Body of pancreas (tissue), 4 donors: Measurements from ENCODE around the gene THADA. TPM values are rescaled to one million over a fixed set of nuclear protein-coding genes. Genes with fewer than 3 reads are reported as not detected.

Experiments used
- ATAC-seq: fragments of 150-250 bp; one replicate; pipeline ENCODE4 v1.9.1; 2016
- DNase-seq, 4 donors: peaks; one replicate each; pipeline ENCODE4 v3.0.0-alpha.2; 2019
- H3K27ac ChIP-seq, 4 donors: fragments of 200-600 bp; sonication (generic); 1 replicate in 3 of 4; 2 replicates in 1 of 4; pipeline versions ENCODE4 v1.5.1 to v1.6.1; 2016 to 2019; ENCODE audit warnings: mild to moderate bottlenecking in 1 of 4, mixed read lengths in 1 of 4, moderate library complexity in 1 of 4
- H3K27me3 ChIP-seq, 2 donors: fragments of 200-600 bp; sonication (generic); one replicate each; pipeline ENCODE4 v1.6.0; 2016; ENCODE audit warnings: mild to moderate bottlenecking in 1 of 2
- H3K36me3 ChIP-seq, 2 donors: fragments of 200-600 bp; sonication (generic); replicated peaks in 1 of 2; 2 replicates each; pipeline ENCODE4 v1.5.1; 2016; ENCODE audit warnings: low read depth in 2 of 2; ENCODE audit not compliant: insufficient read depth in 1 of 2
- H3K4me1 ChIP-seq: fragments of 200-600 bp; sonication (generic); one replicate; pipeline ENCODE4 v1.6.0; 2016
- H3K4me3 ChIP-seq, 2 donors: fragments of 200-600 bp; sonication (generic); 1 replicate in 1 of 2; 2 replicates in 1 of 2; pipeline ENCODE4 v1.5.1; 2016 to 2019
- H3K9me3 ChIP-seq, 3 donors: fragments of 200-600 bp; sonication (generic); 1 replicate in 2 of 3; 2 replicates in 1 of 3; pipeline ENCODE4 v1.5.1; 2016
- POLR2A ChIP-seq, 3 donors: fragments of 450-650 bp; IDR thresholded peaks; one replicate each; pipeline ENCODE4 v1.6.1; 2016; ENCODE audit warnings: antibody characterized with exemption in 3 of 3, mild to moderate bottlenecking in 2 of 3
- WGBS, 2 donors: methylation state at CpG; one replicate each; pipeline ENCODE4 v1.1.5; 2017; 5-methylcytosine and 5-hydroxymethylcytosine counted together
- intact Hi-C: fragments of 100-400 bp; cut with DNase I; formaldehyde crosslinking; loops from one replicate; pipeline ENCODE4 v1.15.1; 2023
- total RNA-seq, 2 donors: library from RNA; depleted of rRNA; stranded (reverse); fragments of >200 nt; gene quantifications; one replicate each; pipeline ENCODE4 v1.1.0, GENCODE V29; 2016
- TF ChIP-seq, protein P1 (sequence below), 7 experiments: fragments of 450-650 bp in 4 of 7; fragments of 200-600 bp in 3 of 7; sonication (generic) in 3 of 7; IDR thresholded peaks; one replicate each; pipeline ENCODE4 v1.5.1; 2016 to 2019; ENCODE audit warnings: antibody characterized with exemption in 7 of 7

Gene THADA
- total RNA-seq, 2 donors from 2014 or later: 27.5 to 41.9 TPM

DNA sequence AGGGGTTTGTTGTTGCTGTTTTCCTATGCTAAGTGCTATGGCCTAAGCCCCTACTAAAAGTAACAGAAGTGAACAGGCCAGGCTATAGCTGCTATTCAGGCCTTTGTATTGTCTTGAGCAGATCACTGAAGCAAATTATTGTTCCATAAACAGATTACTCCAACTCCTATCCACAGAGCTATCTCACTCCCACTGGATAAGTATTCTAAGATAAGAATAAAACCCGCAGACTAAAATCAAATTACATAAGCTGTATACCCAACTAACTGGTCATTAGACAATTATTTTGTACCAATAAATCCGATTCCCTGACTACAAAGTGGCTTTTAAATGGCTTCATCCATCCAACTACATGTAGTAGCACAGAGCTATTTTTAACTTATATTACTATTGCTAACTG is 74.3 kb downstream of the THADA start:
- Histone ChIP-seq H3K9me3 (no peaks in the 10 kb centered on the region), H3K27ac (no peak overlapping the region), H3K36me3 (no peaks in the 10 kb centered on the region), H3K27me3 (no peaks in the 10 kb centered on the region), H3K4me3 (no peak overlapping the region), H3K4me1 (peaks cover 38% of the 10 kb centered on the region)
- whole genome bisulfite sequencing, 2 donors: 84 to 85% methylated on average over 2 of the region's 2 CpGs
- intact Hi-C loops: no loop called here
- TF ChIP-seq POLR2A (IDR thresholded peaks at IDR 0.05): no peak
- TF ChIP-seq, protein P1, sequence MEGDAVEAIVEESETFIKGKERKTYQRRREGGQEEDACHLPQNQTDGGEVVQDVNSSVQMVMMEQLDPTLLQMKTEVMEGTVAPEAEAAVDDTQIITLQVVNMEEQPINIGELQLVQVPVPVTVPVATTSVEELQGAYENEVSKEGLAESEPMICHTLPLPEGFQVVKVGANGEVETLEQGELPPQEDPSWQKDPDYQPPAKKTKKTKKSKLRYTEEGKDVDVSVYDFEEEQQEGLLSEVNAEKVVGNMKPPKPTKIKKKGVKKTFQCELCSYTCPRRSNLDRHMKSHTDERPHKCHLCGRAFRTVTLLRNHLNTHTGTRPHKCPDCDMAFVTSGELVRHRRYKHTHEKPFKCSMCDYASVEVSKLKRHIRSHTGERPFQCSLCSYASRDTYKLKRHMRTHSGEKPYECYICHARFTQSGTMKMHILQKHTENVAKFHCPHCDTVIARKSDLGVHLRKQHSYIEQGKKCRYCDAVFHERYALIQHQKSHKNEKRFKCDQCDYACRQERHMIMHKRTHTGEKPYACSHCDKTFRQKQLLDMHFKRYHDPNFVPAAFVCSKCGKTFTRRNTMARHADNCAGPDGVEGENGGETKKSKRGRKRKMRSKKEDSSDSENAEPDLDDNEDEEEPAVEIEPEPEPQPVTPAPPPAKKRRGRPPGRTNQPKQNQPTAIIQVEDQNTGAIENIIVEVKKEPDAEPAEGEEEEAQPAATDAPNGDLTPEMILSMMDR (IDR thresholded peaks at IDR 0.05): no peak
- DNase-seq (no peak), ATAC-seq (no peak)

DNA sequence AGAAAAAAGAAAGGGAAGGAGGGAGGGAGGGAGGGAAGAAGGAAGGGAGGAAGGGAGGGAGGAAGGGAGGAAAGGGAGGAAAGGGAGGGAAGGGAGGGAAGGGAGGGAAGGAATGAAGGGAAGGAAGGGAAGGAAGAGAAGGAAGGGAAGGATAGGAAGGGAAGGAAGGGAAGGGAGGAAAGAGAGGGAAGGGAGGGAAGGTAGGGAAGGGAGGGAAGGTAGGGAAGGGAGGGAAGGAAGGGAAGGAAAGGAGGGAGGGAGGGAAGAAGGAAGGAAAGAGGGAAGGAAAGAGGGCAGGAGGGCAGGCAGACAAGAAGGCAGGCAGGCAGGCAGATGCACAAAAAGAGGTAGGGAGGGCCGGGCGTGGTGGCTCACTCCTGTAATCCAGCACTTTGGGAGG is 74.9 kb downstream of the THADA start:
- no peak for TF ChIP-seq POLR2A (IDR thresholded peaks at IDR 0.05)
- TF ChIP-seq, protein P1 (IDR thresholded peaks at IDR 0.05): no peak
- no peak overlapping the region for H3K4me3 ChIP-seq
- 100% methylated on average over 2 of the region's 2 CpGs for WGBS, 2 donors
- H3K4me1 ChIP-seq: peaks cover 45% of the 10 kb centered on the region
- no peaks in the 10 kb centered on the region for H3K9me3 ChIP-seq
- H3K27ac ChIP-seq: no peak overlapping the region
- no peaks in the 10 kb centered on the region for H3K36me3 ChIP-seq
- no peak for DNase-seq
- no peaks in the 10 kb centered on the region for H3K27me3 ChIP-seq
- no peak for ATAC-seq
- intact Hi-C loops: no loop called here

DNA sequence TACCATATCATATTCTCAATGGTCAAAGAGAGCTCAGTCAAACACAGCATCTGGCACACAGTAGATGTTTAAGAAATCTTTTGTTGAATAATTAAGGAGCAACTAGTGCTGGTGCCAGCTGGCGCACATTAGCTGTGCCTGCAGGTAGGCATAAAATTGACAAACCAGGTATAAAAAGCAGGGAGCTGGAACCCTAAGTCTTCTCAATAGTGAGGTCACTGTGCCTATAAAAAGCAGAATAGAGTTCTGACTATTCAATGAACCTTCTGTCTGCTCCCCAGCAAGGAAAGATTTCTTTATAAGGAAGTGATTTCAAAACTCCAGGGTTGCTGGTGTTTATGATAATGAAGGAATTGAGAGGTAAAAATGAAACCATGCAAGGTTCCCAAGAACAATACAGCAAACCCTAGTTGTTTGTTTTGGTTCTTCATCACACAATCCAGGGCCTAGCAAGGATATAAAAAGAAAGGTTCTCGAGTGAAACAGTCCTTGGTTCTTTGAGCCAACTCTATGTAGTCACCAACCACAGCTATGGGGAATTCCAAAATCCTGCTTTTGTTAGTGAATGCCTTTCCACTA is 76.1 kb downstream of the THADA start:
- no peak for TF ChIP-seq POLR2A (IDR thresholded peaks at IDR 0.05)
- TF ChIP-seq, protein P1 (IDR thresholded peaks at IDR 0.05): no peak
- Histone ChIP-seq H3K4me3 (no peak overlapping the region), H3K27ac (peak overlapping the region; percentile 25 to 81 (median 74)), H3K36me3 (no peaks in the 10 kb centered on the region), H3K4me1 (peaks cover 51% of the 10 kb centered on the region), H3K27me3 (no peaks in the 10 kb centered on the region), H3K9me3 (no peaks in the 10 kb centered on the region)
- ATAC-seq (peak; percentile 64), DNase-seq (peak in 2 of 4 donors; percentile 30 to 48)
- intact Hi-C loops: no loop called here
- WGBS, 2 donors: 42 to 49% methylated on average over 2 of the region's 2 CpGs

DNA sequence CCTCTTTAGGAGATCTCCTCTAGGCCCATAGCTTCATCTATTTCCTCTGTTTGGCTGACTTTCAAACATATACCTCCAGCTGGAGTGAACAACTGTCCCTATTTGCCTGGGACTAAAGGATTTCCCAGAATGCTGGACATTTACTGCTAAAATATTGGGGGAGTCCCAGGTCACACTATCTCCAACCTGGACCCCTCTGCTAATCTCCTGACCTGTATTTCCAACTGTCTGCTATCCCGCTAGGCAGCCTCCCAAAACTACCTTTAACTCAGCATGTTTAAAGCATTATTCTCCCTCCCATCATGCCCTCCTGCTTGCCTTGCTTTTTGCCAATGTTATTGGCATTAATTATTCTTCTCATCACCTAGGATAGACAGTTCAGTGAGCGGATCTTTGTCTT is 77.1 kb downstream of the THADA start:
- intact Hi-C loops: no loop called here
- Histone ChIP-seq H3K27ac (peak overlapping the region; percentile 15 to 81 (median 40)), H3K4me3 (no peak overlapping the region), H3K36me3 (no peaks in the 10 kb centered on the region), H3K9me3 (no peaks in the 10 kb centered on the region), H3K27me3 (no peaks in the 10 kb centered on the region), H3K4me1 (peaks cover 51% of the 10 kb centered on the region)
- TF ChIP-seq, protein P1 (IDR thresholded peaks at IDR 0.05): no peak
- 83 to 93% methylated on average over 2 of the region's 2 CpGs for WGBS, 2 donors
- DNase-seq (no peak), ATAC-seq (no peak)

DNA sequence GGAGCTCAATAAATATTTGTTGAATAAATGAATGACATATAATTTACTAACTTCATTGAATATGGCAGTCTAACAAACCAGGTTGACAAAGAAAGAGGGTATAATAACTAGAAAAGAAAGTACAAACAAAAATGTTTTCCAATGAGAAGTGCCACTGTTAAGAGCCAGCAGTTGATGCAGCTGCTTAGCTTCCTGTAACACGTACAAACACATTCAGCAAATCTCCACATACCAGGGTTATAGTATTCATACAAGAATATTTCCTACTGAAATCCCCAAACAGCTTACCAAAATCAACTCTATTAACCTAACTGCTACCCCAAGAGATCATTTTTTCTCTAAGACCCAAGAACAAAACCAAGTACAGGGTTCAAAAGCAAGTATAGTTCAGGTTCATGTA is 77.7 kb downstream of the THADA start:
- H3K9me3 ChIP-seq: no peaks in the 10 kb centered on the region
- intact Hi-C loops: no loop called here
- ATAC-seq (peak; percentile 55), DNase-seq (peak in 1 of 4 donors; percentile 15)
- H3K4me3 ChIP-seq: no peak overlapping the region
- peaks cover 51% of the 10 kb centered on the region for H3K4me1 ChIP-seq
- TF ChIP-seq, protein P1 (IDR thresholded peaks at IDR 0.05): no peak
- TF ChIP-seq POLR2A (IDR thresholded peaks at IDR 0.05): no peak
- peak overlapping the region; percentile 21 to 81 (median 49) for H3K27ac ChIP-seq
- no peaks in the 10 kb centered on the region for H3K36me3 ChIP-seq
- no peaks in the 10 kb centered on the region for H3K27me3 ChIP-seq
- 20 to 24% methylated on average over 1 of the region's 1 CpG for WGBS, 2 donors
